ENCODE measurements around the gene NFE2L3.
A peak's percentile ranks its signal among the peaks of the same experiment; 100 is the strongest.
"Not testable (repeated sequence)": the region's sequence is repeated elsewhere in the genome, so short reads cannot be mapped to it uniquely, and the experiment has no call there.

NFE2L3 gene

GRCh38 chr7:26188206-26188956 is 36.4 kb downstream of the NFE2L3 start:
- no peak for DNase-seq

- no peak for DNase-seq
These were observed 37.1 kb downstream of the NFE2L3 start for GRCh38 chr7:26188957-26189541.

- DNase-seq, result no peak
These were observed 37.7 kb downstream of the NFE2L3 start for GRCh38 chr7:26189697-26190096.

GRCh38 chr7:26190417-26190869 is 38.4 kb downstream of the NFE2L3 start:
- DNase-seq, result no peak

GRCh38 chr7:26191233-26191973 is 39.4 kb downstream of the NFE2L3 start:
- DNase-seq, result no peak

GRCh38 chr7:26191974-26192479 is 40.0 kb downstream of the NFE2L3 start:
- no peak for DNase-seq

GRCh38 chr7:26192485-26193087 is 40.6 kb downstream of the NFE2L3 start:
- peak; percentile 45 for DNase-seq

- DNase-seq, result peak; percentile 37
These were observed 41.6 kb downstream of the NFE2L3 start for GRCh38 chr7:26193432-26194207.

- DNase-seq, result not testable (repeated sequence)
These were observed 42.8 kb downstream of the NFE2L3 start for GRCh38 chr7:26194764-26195163.

- DNase-seq, result no peak
These were observed 43.2 kb downstream of the NFE2L3 start for GRCh38 chr7:26195182-26195581.

- DNase-seq, result peak; percentile 37
These were observed 44.1 kb downstream of the NFE2L3 start for GRCh38 chr7:26195867-26196657.

GRCh38 chr7:26197153-26198115 is 45.4 kb downstream of the NFE2L3 start:
- DNase-seq, result peak; percentile 92

GRCh38 chr7:26198133-26198780 is 46.3 kb downstream of the NFE2L3 start:
- peak; percentile 57 for DNase-seq

GRCh38 chr7:26198781-26199169 is 46.8 kb downstream of the NFE2L3 start:
- DNase-seq, result no peak

GRCh38 chr7:26199301-26200037 is 47.5 kb downstream of the NFE2L3 start:
- DNase-seq, result peak; percentile 63

- peak; percentile 60 for DNase-seq
These were observed 48.0 kb downstream of the NFE2L3 start for GRCh38 chr7:26200038-26200443.

GRCh38 chr7:26200444-26201246 is 48.6 kb downstream of the NFE2L3 start, which contains the start of gene HNRNPA2B1:
Gene HNRNPA2B1 (minus strand): TSS chr7:26200746. CDS start chr7:26200577, 169 bp downstream.
- peak; percentile 96 for DNase-seq
